Hepatocyte (in vitro differentiated cells): ENCODE data around the gene HNRNPUL1.

Experiments used
- CTCF ChIP-seq: fragments of 200-600 bp; sonication (generic); IDR thresholded peaks from 2 replicates; pipeline ENCODE4 v1.5.1; 2016; ENCODE audit warnings: antibody characterized with exemption, mild to moderate bottlenecking; ENCODE audit not compliant: poor library complexity
- EZH2 ChIP-seq: fragments of 200-600 bp; sonication (generic); IDR thresholded peaks from 2 replicates; pipeline ENCODE4 v1.6.1; 2016; ENCODE audit warnings: antibody characterized with exemption, mild to moderate bottlenecking, borderline replicate concordance
- EZH2phosphoT487 ChIP-seq: fragments of 200-600 bp; sonication (generic); IDR thresholded peaks from one replicate; pipeline ENCODE4 v1.6.1; 2018; ENCODE audit warnings: antibody characterized with exemption, mild to moderate bottlenecking, low read depth, moderate library complexity; ENCODE audit not compliant: unreplicated experiment, severe bottlenecking

- TF ChIP-seq CTCF (no peak), EZH2phosphoT487 (no peak), EZH2 (no peak)
These were observed 68.3 kb downstream of the HNRNPUL1 start for GRCh38 chr19:41332468-41332867.
